ENCODE measurements around the gene RABGAP1L. TPM values are rescaled to one million over a fixed set of nuclear protein-coding genes. Genes with fewer than 3 reads are reported as not detected.

The RABGAP1L gene
- total RNA-seq, 1 donor: 29.8 TPM

- TF ChIP-seq CTCF (IDR thresholded peaks at IDR 0.05; ENCODE audit: insufficient read depth, low read depth, low read length): no peak
- no peak overlapping the region for H3K4me3 ChIP-seq (ENCODE audit: low read depth, low read length)
- no peak for DNase-seq (ENCODE audit: low read depth)
These were observed 602.0 kb downstream of the RABGAP1L start for GRCh38 chr1:174761335-174761734.

- H3K4me3 ChIP-seq (ENCODE audit: low read depth, low read length): no peak overlapping the region
- no peak for TF ChIP-seq CTCF (IDR thresholded peaks at IDR 0.05; ENCODE audit: insufficient read depth, low read depth, low read length)
These were observed 602.7 kb downstream of the RABGAP1L start for GRCh38 chr1:174761901-174762585.

GRCh38 chr1:174764191-174764590, 604.9 kb downstream of the RABGAP1L start:
- TF ChIP-seq CTCF (IDR thresholded peaks at IDR 0.05; ENCODE audit: insufficient read depth, low read depth, low read length): no peak

More at GRCh38 chr1:174761901-174762585, 602.7 kb downstream of the RABGAP1L start:
- no peak for DNase-seq (ENCODE audit: low read depth)

GRCh38 chr1:174766727-174767126, 607.4 kb downstream of the RABGAP1L start:
- no peak overlapping the region for H3K4me3 ChIP-seq (ENCODE audit: low read depth, low read length)
- no peak for DNase-seq (ENCODE audit: low read depth)
- no peak for TF ChIP-seq CTCF (IDR thresholded peaks at IDR 0.05; ENCODE audit: insufficient read depth, low read depth, low read length)

More at GRCh38 chr1:174764191-174764590, 604.9 kb downstream of the RABGAP1L start:
- H3K4me3 ChIP-seq (ENCODE audit: low read depth, low read length): no peak overlapping the region
- no peak for DNase-seq (ENCODE audit: low read depth)

GRCh38 chr1:174768516-174768915, 609.2 kb downstream of the RABGAP1L start:
- no peak for TF ChIP-seq CTCF (IDR thresholded peaks at IDR 0.05; ENCODE audit: insufficient read depth, low read depth, low read length)
- no peak overlapping the region for H3K4me3 ChIP-seq (ENCODE audit: low read depth, low read length)
- DNase-seq (ENCODE audit: low read depth): no peak

- no peak for DNase-seq (ENCODE audit: low read depth)
- TF ChIP-seq CTCF (IDR thresholded peaks at IDR 0.05; ENCODE audit: insufficient read depth, low read depth, low read length): no peak
- no peak overlapping the region for H3K4me3 ChIP-seq (ENCODE audit: low read depth, low read length)
These were observed 609.6 kb downstream of the RABGAP1L start for GRCh38 chr1:174768949-174769348.
